Stimulated activated naive CD4-positive, alpha-beta T cell treated with Interleukin-2 at 50 U/mL for 16 hours (primary cell): ENCODE results near the gene SLC22A23.

Source experiments
- DNase-seq: peaks from one replicate; lab custom pipeline; 2025; lab: John Stamatoyannopoulos, UW

Gene SLC22A23

DNA sequence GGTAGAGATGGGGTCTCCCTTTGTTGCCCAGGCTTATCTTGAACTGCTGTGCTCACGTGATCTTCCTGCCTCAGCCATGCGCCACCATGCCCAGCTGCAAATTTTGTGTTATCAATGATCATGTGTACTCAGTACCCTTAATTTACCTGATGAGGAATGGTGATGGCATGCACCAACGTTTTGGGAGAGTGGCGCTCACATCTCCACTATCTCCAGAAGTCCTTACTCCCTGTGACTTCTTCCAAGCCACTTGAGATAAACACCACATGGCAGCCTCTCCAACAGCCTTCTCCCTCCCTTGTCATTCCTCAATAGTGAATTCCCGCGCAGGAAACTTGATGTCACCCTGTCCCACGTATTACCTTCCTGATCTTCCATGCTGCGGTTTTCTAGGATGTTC, 140.0 kb downstream of the SLC22A23 start:
- DNase-seq: no peak

DNA sequence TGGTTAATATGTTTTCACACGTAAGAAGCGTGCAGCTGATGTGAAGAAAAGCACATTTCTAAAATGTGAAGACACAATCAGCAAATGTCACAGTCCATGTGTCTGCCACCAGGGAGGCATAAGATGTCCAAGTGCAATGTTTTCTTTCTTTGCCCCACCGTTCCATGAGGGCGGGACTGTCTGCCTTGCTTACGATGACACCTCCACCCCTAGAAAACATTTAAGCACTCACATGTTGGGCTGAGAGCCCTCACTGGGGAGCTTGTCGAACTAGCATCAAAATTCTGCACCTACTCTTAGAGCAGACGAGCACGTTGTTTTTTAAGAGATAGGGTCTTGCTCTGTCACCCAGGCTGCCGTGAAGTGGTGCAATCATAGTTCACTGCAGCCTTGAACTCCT, 140.5 kb downstream of the SLC22A23 start:
- no peak for DNase-seq

DNA sequence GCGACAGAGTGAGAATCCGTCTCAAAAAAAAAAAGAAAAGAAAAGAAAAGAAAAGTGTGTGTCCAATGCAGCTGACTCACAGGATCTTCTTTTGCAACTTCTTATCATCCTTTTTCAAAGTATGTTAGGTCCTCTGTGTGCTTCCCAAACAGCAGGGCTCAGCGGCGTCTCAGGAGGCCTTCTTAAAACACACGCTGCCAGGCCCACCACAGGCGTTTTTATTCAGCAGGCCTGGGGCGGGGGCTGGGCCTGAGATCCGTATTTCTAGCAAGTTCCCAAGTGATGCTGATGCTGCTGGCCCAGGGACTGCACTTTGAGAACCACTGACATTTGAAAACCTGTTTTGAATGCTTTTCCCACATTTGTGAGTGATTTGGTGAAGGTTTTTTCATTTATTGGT, 141.0 kb downstream of the SLC22A23 start:
- no peak for DNase-seq

DNA sequence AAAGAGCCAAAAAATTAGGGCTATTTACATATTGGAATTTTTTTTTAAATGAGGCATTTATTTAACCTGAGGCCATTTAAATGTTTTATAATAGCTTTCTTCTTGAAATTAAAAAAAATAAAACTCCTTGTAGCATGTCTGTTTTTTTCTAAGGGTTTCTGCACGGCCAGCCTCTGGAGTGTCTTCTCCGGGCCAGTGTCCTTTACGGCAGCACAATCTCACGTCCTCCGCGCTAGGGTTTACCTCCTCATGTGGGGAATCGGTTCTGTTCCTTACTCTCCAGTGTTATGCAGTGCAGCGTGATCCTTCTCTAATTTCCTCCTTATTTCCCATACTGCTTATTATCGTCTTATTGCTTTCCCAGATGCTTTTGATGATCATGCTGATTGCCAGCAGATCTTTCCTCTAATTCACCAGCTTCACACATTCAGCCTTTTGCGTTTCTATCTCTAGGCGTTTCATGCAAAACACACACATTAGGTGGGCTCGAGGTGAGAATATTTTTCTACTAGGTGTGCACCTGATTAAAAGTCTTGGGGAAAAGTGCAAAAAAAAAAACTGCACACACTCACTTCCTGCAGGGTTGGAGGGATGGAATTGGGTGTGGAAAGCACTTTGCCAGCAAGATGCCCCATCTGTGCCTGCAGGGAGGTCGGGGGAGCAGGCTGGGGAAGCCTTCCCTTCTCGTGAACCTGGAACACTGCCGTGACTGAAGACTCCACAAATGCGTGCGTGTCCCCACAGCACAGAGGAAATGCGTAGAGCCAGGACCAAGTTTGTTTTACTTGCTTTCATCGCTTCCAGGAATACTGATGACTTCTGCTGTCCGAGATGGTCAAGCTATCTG, 142.0 kb downstream of the SLC22A23 start:
- DNase-seq: no peak

DNA sequence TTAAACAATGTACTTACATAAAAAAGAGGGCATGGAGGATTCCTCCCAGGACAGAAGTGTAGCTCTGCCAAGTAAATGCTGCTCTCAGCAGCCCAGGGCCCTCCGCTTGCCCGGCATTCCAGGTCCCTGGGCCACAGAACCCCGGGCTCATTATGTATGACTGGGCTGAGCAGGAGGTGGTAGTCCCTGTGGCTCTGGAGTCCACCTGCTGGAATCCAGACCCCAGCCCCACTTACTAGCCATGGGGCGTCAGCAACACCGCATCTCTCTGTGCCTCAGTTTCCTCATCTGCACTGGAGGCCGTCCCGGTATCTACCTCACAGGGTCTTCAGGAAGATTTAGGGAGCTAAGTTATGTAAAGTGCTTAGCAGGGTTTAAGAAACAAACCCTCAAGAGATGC, 142.7 kb downstream of the SLC22A23 start:
- no peak for DNase-seq

DNA sequence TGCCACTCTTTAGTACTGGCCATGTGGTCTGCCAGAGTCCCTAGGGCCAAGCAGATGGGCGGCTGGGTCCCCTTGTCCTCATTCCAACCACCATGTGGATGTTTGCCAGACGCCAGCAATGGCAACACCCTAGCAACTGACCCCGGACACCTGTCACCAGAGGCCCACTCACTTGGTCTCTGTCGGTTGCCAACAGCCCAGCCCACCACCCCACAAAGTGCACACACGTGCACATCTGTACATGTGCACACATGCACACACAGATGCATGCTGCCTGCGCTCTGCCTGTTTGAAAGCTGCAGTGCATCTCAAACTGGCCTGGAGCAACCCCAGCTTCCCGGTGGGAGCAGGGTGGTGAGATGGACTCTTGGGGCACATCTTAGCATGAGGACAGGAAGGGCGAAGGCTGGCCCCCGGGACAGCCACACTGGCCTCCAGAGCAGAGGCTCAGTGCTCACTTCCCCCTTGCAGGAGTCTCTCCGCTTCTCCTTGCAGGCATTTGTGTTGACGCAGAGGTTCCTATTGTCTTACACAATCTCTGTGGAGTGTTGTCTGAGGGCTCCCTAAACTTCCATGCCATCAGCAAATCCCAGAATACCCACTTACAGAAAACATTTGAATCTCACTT, 144.1 kb downstream of the SLC22A23 start:
- DNase-seq: no peak

DNA sequence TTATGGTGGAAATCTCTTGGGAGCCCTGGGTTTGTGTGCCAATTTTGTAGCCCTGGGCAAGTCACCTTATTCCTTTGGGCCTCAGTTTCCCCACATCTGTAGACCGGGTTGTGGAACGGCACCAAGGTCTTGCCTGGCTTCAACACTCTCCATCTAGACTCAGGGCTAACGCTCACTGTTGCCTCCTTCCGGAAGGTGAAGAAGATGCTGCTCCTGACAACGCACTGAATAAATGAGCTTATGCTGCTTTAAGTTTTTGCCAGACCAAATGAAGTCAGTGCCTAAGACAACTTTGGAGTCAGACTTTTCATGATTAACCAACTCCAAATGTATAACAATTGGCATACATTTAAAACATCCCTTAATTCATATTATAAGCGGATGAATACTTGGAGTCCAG, 145.0 kb downstream of the SLC22A23 start:
- no peak for DNase-seq

DNA sequence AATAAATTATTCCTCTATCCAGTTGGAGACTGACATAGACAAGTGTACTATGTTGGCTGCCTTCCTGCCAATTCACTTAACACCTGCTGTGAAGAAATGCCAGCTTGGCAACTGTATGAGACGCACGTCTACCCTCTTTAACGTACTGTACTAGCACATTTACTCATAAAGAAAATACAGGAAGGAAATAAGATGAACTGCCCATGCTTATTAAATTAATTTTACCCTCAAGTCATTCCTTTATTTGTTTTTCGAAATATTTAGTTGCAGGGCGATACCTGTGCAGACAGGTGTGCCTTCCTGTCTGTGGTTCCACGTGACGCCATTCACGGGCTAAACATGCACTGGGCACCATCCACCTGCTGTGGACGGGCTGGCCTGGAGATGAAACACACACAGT, 146.1 kb downstream of the SLC22A23 start:
- DNase-seq: no peak

DNA sequence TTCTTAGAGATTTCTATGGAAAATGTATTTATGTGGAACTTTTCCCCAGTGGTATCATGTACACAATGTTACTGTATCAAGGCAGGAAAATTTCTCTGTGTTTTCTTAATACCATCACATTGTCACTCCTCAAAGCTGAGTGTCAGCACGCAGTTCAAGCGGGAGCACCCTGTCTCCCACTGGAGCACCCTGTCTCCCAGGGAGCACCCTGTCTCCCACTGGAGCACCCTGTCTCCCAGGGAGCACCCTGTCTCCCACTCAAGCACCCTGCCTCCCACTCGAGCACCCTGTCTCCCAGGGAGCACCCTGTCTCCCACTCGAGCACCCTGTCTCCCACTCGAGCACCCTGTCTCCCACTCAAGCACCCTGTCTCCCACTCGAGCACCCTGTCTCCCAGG, 146.8 kb downstream of the SLC22A23 start:
- no peak for DNase-seq

DNA sequence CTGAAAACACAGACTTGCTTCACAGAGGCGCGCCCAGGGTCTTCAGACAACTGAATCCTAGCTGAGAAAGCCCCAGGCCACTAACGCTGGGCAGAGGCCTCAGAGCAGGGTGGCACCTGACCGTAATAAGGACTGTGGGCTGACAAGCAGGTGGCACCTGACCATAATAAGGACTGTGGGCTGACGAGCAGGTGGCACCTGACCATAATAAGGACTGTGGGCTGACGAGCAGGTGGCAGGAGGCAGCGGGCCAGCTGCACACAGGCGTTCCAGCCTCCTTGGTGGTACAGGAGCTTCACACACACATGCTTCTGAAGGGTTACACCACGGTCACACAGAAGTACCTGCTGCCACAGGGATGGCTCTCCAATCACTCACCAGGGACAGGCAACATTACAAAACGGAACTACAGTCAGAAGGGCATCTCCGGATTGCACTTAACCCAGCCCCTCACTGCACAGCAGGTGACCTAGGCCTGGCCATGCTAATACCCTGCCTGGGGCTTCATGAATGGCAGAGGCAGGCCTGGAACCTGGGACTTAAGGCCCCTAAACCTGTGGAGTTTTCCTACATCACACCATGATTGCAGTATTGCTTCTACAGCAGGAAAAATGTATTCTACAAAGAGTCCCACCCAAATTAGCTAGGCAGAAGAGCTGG, 147.3 kb downstream of the SLC22A23 start:
- no peak for DNase-seq

DNA sequence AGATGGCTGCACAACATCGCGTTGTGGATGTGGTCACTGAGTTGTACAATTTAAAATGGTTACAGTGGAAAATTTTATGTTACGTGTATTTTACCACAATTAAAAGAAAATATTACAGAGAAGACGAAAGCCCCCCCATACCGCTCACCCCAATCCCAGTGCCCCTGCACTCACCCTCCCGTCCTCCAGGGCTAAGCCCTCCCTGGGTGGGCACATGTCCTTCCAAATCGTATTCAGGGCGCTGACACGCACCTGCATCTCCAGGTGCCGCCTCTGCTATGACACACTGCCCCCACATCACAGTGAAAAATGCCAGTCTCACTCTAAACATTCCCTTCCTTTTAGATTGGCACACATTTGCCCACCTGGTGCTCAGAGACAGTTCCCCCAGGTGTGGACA, 148.7 kb downstream of the SLC22A23 start:
- DNase-seq: no peak

DNA sequence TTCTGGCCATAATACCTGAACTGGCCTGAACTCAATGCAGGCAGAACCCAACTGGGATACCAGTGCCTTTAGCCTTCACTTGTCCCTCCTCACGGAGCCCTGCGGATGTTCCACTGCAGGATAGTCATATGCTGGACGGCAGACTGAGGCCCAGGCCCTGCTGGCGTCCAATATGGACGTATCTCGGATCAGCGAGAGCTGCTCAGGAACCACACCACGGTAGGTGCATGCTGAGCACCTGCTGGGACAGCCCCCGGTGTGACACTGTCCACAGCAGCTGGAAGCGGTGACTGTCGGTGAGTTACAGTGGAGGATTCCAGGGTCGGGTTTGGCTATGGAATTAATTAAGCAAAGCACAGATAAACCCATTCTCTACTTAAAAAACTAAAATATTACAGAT, 149.4 kb downstream of the SLC22A23 start:
- DNase-seq: no peak

DNA sequence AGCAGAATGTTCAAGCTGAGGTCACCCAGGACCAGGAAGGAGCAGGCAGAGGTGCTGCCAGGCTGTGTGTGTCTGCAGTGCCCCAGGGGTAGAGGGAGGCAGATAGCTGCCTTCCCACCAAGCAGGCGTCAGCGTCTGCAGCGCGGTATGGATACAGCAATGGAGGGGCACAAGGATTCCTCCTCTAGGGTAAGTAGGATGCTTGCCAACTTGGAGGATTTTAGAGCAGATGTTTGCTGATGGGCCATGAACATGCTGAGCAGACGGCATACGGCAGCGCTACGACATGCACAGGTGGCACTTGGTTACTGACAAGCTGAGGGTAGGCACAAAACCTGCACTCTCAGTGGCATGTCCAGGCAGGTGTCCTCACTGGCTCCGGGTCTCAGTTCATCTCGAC, 150.0 kb downstream of the SLC22A23 start:
- no peak for DNase-seq

DNA sequence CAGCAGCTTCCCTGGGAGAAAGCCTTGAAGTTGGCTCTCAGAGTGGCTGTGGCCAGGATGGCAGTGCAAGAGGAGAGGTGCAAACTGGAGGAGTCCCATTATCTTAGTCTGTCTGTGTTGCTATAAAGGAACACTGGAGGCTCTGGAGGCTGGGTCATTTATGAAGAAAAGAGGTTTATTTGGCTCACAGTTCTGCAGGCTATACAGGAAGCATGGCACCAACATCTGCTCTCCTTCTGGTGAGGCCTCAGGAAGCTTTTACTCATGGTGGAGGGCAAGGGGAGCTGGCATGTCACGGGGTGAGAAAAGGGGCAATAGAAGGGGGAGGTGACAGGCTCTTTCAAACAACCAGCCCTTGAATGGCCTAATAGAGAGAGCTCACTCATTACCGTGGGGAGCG, 151.0 kb downstream of the SLC22A23 start:
- no peak for DNase-seq

DNA sequence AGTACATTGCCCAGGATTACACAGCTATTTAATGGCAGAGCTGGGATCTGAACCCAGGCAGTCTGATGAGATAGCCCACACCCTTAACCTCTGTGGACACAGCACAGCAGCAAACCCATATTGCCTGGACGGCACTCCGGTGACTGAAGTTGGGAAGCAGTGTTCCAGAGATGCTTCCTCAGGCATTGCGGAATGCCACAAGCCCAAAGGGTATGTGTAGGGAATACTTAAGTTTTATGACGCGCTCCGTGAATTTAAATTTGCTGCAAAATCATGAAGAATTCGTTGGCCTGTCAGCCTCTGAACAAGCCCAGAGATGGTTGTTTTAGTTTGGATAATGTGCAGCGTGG, 151.7 kb downstream of the SLC22A23 start:
- no peak for DNase-seq

DNA sequence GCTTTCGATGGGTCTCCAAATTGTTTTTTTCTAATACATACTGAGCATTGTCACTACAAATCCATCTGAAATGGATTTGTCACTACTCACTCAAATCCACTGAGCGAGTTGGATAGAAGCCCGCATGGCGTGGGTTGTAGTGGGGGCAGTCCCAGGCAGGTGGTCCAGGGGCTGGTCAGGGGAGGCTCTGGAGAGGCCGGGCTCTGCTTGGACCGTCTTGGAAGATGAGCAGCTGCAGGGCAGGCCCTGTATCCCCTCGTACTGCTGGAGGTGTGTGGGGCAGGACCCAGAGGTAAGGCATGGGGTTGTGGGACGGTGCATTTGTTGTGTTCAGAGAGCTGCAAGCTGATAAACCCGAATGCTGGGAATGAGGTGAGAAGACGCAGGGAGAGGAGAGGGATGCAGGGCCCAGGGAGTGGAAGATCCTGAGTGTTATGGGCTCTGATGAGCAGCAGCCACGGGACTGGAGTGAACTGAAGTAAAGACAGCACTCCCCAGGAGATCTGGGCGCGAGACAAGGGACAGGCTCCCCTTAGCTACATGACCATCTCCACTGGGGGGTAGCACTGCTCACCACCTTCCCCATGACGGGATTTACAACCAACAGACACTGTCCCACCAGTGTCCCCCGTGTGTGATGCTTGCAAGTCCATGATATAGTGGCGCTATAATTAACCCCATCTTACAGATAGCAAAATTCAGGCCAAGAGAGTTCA, 152.2 kb downstream of the SLC22A23 start:
- DNase-seq: no peak

DNA sequence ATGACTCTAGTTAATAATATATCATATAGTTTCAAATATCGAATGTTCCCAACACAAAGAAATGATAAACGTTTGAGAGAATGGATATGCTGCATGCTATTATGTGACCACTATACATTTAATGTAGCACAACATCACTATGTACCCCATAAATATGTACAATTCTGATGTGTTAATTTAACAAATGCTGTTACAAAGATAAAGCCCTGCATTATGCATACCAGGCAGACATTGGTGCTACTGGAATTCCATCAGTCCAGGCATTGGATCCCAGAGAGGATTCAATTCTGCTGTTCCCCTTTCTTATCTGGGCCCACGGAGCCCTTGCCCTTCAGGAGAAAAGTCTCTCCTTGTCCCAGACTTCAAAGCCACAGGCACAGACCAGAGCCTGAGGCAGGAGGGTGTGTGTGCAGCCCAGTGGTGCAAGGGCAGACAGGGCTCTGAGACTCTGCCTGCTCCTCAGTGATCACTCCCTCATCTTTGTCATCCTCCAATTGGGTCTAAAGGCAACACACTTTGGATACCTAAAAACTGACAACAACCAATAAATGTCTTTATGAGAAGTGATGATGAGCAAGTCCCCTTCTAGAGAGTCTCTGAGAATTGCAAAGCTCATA, 152.9 kb downstream of the SLC22A23 start:
- no peak for DNase-seq

DNA sequence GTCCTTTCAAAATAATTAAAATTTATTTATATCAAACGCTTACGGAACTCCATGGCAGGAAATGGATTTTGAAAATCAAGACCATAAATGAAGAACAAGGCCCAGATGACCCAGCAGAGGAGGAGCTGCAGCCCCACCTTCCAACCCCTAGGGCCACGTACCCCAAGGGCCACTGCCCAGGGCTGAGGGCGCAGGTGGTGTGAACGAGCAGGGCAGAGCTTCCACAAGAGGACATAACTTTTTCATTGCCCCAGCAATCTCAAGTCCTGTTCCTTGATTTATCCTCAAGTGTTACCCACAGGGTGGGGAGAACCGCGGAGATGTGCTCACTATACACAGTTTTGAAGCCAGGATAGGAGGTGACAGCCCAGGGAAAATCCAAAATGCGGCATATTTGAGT, 155.3 kb downstream of the SLC22A23 start:
- DNase-seq: no peak

DNA sequence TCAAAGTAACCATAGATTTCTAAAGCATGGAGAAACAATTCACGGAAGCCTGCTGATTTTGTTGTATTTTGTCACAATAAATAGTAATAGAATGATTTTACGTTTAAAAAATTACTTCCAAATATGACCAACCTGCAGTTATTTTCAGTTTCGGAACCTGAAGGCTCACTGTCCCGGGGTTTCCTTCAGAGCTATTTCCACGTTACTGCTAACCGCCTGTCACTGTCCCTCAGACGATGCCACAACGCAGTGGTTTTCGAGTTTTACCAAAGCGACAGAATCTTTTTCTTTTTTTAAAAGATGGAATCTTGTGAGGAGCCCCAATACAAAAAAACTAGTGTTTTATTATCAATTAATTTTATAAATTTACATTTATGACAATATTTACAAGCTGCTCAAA, 157.6 kb downstream of the SLC22A23 start:
- no peak for DNase-seq

DNA sequence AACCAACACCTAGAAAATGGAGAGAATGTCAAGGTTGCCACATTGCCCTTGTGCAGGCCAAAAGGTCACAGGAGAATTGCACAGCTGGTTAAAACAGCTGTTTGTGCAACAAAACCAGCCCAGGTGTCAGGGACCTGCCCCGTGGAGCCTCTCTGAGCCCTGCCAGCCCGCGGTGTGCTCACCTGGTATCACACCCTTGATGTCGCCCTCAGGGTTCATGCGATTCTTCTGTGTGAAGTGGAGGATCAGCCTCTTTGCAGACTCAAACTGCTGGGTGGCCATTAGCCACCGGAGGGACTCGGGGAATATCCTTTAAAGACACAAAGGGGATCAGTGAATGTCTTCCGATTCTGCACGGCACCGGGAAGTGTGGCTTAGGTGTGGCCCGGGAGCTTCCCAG, 158.9 kb downstream of the SLC22A23 start:
- no peak for DNase-seq

DNA sequence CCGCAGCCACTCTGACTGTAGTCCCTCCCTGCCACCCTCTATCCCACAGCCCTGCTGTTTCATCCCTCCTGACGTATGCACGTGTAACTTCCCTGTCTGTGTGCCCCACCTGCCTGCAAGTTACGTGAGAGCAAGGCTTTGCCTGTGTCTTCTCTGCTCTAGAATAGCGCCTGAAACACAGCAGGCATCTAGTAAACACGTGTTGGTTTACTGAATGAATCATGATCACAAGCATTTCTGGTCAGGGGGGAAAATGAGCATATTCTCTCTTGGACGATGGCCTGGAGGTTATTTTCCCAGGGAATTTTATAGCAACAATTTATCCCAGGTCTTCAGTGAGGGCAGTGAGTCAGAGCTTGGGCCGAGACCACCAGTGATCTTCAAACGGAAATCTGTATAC, 159.8 kb downstream of the SLC22A23 start:
- no peak for DNase-seq

DNA sequence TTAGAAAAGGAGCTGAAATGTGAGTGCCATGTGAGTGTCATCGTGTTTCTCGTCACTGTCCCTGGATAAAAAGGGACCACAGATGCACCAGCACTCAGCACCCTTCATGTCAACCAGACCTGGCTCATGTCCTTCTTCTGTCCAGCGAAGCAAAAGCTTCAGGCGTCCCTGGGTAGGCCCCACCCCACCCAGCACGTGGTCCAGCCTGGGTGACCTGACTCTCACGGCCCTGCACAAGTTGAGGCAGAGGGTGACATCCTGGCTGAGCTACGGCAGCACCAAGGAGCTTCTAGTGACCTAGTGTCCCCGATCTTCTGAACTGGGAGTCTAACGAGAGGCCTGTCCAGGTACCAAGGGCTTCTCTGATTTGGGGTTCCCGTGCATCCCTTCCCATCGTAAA, 160.3 kb downstream of the SLC22A23 start:
- DNase-seq: no peak
